ENCODE measurements around the gene DUSP8.

DNA sequence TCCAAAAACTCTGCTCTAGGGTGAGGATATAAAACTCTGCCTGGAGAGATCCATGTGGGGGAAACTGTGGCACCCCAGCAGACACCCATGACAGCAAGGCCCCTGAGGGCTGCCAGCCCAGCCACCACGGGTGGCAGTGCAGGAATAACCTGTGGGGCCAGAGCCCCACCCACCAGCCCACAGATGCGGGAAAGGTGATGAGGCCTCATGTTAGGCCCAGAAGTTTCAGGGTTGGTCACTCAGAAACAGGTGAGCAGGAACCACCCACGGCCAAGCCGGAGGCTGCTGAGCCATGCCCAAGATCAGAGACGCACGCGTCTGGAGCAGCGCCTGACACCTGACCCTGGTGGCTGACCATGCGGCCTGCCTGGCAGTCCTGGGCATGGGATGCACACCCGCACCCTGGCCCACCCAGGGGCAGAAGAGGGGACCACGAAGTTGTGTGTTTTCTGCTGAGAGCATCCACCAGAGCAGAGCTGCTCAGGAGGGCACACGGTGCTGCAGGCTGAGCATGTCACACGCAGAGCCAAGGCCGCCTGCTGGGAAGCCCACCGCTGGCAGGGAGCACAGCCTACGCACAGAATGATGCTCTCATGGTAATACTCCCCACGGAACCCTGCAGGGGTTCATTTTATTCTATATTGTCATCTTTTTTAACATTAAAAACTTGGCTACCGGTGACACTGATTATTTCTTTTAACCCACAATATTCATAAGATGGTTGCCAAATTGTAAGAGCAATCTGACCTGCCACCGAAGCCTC is 41.2 kb downstream of the DUSP8 start:
- TF ChIP-seq, protein P1, sequence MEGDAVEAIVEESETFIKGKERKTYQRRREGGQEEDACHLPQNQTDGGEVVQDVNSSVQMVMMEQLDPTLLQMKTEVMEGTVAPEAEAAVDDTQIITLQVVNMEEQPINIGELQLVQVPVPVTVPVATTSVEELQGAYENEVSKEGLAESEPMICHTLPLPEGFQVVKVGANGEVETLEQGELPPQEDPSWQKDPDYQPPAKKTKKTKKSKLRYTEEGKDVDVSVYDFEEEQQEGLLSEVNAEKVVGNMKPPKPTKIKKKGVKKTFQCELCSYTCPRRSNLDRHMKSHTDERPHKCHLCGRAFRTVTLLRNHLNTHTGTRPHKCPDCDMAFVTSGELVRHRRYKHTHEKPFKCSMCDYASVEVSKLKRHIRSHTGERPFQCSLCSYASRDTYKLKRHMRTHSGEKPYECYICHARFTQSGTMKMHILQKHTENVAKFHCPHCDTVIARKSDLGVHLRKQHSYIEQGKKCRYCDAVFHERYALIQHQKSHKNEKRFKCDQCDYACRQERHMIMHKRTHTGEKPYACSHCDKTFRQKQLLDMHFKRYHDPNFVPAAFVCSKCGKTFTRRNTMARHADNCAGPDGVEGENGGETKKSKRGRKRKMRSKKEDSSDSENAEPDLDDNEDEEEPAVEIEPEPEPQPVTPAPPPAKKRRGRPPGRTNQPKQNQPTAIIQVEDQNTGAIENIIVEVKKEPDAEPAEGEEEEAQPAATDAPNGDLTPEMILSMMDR (IDR thresholded peaks at IDR 0.05) = no peak
- no peak for TF ChIP-seq POLR2A (IDR thresholded peaks at IDR 0.05)

All from Peyer's patch (tissue), 4 donors.